Mucosa of stomach (tissue), 1 donor: ENCODE measurements around the gene AKR1D1.
"Not testable (repeated sequence)": the region's sequence is repeated elsewhere in the genome, so short reads cannot be mapped to it uniquely, and the experiment has no call there.

Experiments
- H3K27me3 ChIP-seq: one replicate; pipeline ENCODE4 v1.7.0; 2013; ENCODE audit warnings: mild to moderate bottlenecking, low read length; ENCODE audit not compliant: control insufficient read depth, insufficient read depth
- H3K36me3 ChIP-seq: one replicate; pipeline ENCODE4 v1.7.0; 2013; ENCODE audit warnings: low read length; ENCODE audit not compliant: control insufficient read depth, insufficient read depth
- H3K4me1 ChIP-seq: one replicate; pipeline ENCODE4 v1.7.0; 2013; ENCODE audit warnings: mild to moderate bottlenecking, low read length; ENCODE audit not compliant: control insufficient read depth, insufficient read depth
- H3K4me3 ChIP-seq: one replicate; pipeline ENCODE4 v1.7.0; 2013; ENCODE audit warnings: low read length
- H3K9ac ChIP-seq: one replicate; pipeline ENCODE4 v1.7.0; 2013; ENCODE audit warnings: mild to moderate bottlenecking, low read length, moderate library complexity
- H3K9me3 ChIP-seq: one replicate; pipeline ENCODE4 v1.7.0; 2013; ENCODE audit warnings: mild to moderate bottlenecking, low read length, moderate library complexity; ENCODE audit not compliant: control insufficient read depth
- donor health status: Pancreatic carcinoma.

The AKR1D1 gene

GRCh38 chr7:138049505-138050116, 26.6 kb upstream of the AKR1D1 start:
- Histone ChIP-seq H3K4me1 (no peaks in the 10 kb centered on the region), H3K4me3 (no peak overlapping the region), H3K36me3 (no peaks in the 10 kb centered on the region), H3K9me3 (no peaks in the 10 kb centered on the region), H3K27me3 (no peaks in the 10 kb centered on the region), H3K9ac (no peak overlapping the region)

GRCh38 chr7:138051712-138052247, 24.5 kb upstream of the AKR1D1 start:
- not testable (repeated sequence) for H3K9me3 ChIP-seq, H3K4me3 ChIP-seq, H3K9ac ChIP-seq, H3K27me3 ChIP-seq, H3K36me3 ChIP-seq, H3K4me1 ChIP-seq

- Histone ChIP-seq H3K27me3 (no peaks in the 10 kb centered on the region), H3K36me3 (no peaks in the 10 kb centered on the region), H3K9ac (no peak overlapping the region), H3K4me1 (no peaks in the 10 kb centered on the region), H3K4me3 (no peak overlapping the region), H3K9me3 (no peaks in the 10 kb centered on the region)
Observed at GRCh38 chr7:138052696-138053095, 23.6 kb upstream of the AKR1D1 start.

GRCh38 chr7:138055698-138056097, 20.6 kb upstream of the AKR1D1 start:
- not testable (repeated sequence) for H3K4me1 ChIP-seq, H3K9ac ChIP-seq, H3K4me3 ChIP-seq, H3K36me3 ChIP-seq, H3K27me3 ChIP-seq, H3K9me3 ChIP-seq

- no peaks in the 10 kb centered on the region for H3K4me1 ChIP-seq
- H3K9me3 ChIP-seq: no peaks in the 10 kb centered on the region
- no peaks in the 10 kb centered on the region for H3K36me3 ChIP-seq
- no peak overlapping the region for H3K4me3 ChIP-seq
- no peak overlapping the region for H3K9ac ChIP-seq
- no peaks in the 10 kb centered on the region for H3K27me3 ChIP-seq
Observed at GRCh38 chr7:138063400-138063799, 12.9 kb upstream of the AKR1D1 start.

GRCh38 chr7:138064856-138065357, 11.4 kb upstream of the AKR1D1 start:
- Histone ChIP-seq H3K4me1 (no peaks in the 10 kb centered on the region), H3K9ac (no peak overlapping the region), H3K9me3 (no peaks in the 10 kb centered on the region), H3K27me3 (no peaks in the 10 kb centered on the region), H3K36me3 (no peaks in the 10 kb centered on the region), H3K4me3 (no peak overlapping the region)

GRCh38 chr7:138065827-138066226, 10.4 kb upstream of the AKR1D1 start:
- Histone ChIP-seq H3K9ac (no peak overlapping the region), H3K36me3 (no peaks in the 10 kb centered on the region), H3K4me1 (no peaks in the 10 kb centered on the region), H3K27me3 (no peaks in the 10 kb centered on the region), H3K9me3 (no peaks in the 10 kb centered on the region), H3K4me3 (no peak overlapping the region)

GRCh38 chr7:138066954-138067394, 9.3 kb upstream of the AKR1D1 start:
- Histone ChIP-seq H3K4me3 (no peak overlapping the region), H3K9ac (no peak overlapping the region), H3K4me1 (no peaks in the 10 kb centered on the region)

GRCh38 chr7:138067774-138068173, 8.5 kb upstream of the AKR1D1 start:
- H3K9ac ChIP-seq: no peak overlapping the region
- no peaks in the 10 kb centered on the region for H3K4me1 ChIP-seq
- no peak overlapping the region for H3K4me3 ChIP-seq
- no peaks in the 10 kb centered on the region for H3K27me3 ChIP-seq
- no peaks in the 10 kb centered on the region for H3K36me3 ChIP-seq
- no peaks in the 10 kb centered on the region for H3K9me3 ChIP-seq

More at GRCh38 chr7:138066954-138067394, 9.3 kb upstream of the AKR1D1 start:
- Histone ChIP-seq H3K36me3 (no peaks in the 10 kb centered on the region), H3K27me3 (no peaks in the 10 kb centered on the region), H3K9me3 (no peaks in the 10 kb centered on the region)

- Histone ChIP-seq H3K27me3 (no peaks in the 10 kb centered on the region), H3K9ac (no peak overlapping the region), H3K36me3 (no peaks in the 10 kb centered on the region), H3K4me3 (no peak overlapping the region), H3K4me1 (no peaks in the 10 kb centered on the region), H3K9me3 (no peaks in the 10 kb centered on the region)
Observed at GRCh38 chr7:138070908-138071307, 5.4 kb upstream of the AKR1D1 start.

- Histone ChIP-seq H3K36me3 (no peaks in the 10 kb centered on the region), H3K27me3 (no peaks in the 10 kb centered on the region), H3K9me3 (no peaks in the 10 kb centered on the region), H3K4me1 (no peaks in the 10 kb centered on the region), H3K9ac (no peak overlapping the region), H3K4me3 (no peak overlapping the region)
Observed at GRCh38 chr7:138072726-138073125, 3.5 kb upstream of the AKR1D1 start.

- no peaks in the 10 kb centered on the region for H3K27me3 ChIP-seq
- no peak overlapping the region for H3K9ac ChIP-seq
- no peaks in the 10 kb centered on the region for H3K9me3 ChIP-seq
- H3K4me1 ChIP-seq: no peaks in the 10 kb centered on the region
- no peaks in the 10 kb centered on the region for H3K36me3 ChIP-seq
- no peak overlapping the region for H3K4me3 ChIP-seq
Observed at GRCh38 chr7:138074121-138074520, 2.1 kb upstream of the AKR1D1 start.
